ENCODE data around the gene HNRNPA0. TPM values are rescaled to one million over a fixed set of nuclear protein-coding genes. Genes with fewer than 3 reads are reported as not detected.
A peak's percentile ranks its signal among the peaks of the same experiment; 100 is the strongest.

The HNRNPA0 gene
- polyA plus RNA-seq, 1 donor from 2014 or later: 20.6 TPM

- Mint-ChIP-seq H3K27ac (no peak overlapping the region), H3K4me1 (no peaks in the 10 kb centered on the region), H3K27me3 (no peaks in the 10 kb centered on the region), H3K36me3 (peaks cover under 1% of the 10 kb centered on the region), H3K9me3 (peaks cover 0 to 1% (median 0%) of the 10 kb centered on the region in 3 donors), H3K4me3 (no peak overlapping the region)
Measured at GRCh38 chr5:137760719-137761516, 6.8 kb upstream of the HNRNPA0 start.

DNA sequence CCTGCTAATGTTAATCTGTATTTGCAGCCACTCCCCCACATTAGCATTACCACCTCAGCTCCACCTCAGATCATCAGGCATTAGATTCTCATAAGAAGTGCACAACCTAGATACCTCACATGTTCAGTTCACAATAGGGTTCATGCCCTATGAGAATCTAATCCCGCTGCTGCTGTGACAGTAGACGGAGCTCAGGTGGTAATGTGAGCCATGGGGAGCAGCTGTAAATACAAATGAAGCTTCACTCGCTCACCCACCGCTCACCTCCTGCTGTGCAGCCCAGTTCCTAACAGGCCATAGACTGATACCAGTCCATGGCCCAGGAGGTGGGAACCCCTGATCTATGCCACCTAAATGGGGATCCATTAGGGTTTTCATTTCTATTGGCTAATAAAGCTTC is 6.1 kb upstream of the HNRNPA0 start:
- no peaks in the 10 kb centered on the region for H3K4me1 Mint-ChIP-seq
- H3K27ac Mint-ChIP-seq: peak overlapping the region in 1 of 3 donors; percentile 59
- H3K27me3 Mint-ChIP-seq: no peaks in the 10 kb centered on the region
- no peaks in the 10 kb centered on the region for H3K36me3 Mint-ChIP-seq
- no peak overlapping the region for H3K4me3 Mint-ChIP-seq
- no peaks in the 10 kb centered on the region for H3K9me3 Mint-ChIP-seq

DNA sequence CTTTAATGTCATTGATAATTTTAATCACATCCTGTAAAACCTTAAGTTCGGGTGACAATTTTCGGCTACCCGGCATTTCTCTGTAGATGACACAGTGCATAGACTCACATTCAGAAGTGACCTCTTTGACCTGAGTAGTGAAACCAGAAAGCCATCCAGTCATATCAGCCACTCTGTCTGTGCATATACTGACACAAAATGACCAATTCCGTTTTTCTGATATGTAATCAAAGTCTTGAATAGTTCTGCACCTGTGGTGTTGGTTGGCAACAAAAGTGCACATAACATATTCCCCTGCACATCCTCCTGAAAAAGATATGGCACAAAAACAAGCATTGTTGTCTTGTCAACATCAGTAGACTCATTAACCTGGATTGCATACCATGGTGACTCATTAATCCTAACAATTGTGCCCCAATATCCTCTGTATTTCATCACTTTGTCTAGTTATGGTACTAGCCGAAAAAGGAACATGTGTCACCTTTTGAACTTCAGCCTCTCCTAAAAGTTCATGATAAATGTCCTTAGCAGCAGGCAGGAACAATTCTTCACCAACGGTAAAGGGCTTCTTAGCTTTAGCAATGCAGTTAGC is 4.6 kb upstream of the HNRNPA0 start:
- peak overlapping the region in 1 of 3 donors; percentile 0 for H3K27ac Mint-ChIP-seq
- H3K9me3 Mint-ChIP-seq: no peaks in the 10 kb centered on the region
- peaks cover 0 to 4% (median 3%) of the 10 kb centered on the region in 3 donors for H3K4me1 Mint-ChIP-seq
- peak overlapping the region in 1 of 4 donors; percentile 96 for H3K4me3 Mint-ChIP-seq
- H3K27me3 Mint-ChIP-seq: no peaks in the 10 kb centered on the region
- H3K36me3 Mint-ChIP-seq: no peaks in the 10 kb centered on the region

DNA sequence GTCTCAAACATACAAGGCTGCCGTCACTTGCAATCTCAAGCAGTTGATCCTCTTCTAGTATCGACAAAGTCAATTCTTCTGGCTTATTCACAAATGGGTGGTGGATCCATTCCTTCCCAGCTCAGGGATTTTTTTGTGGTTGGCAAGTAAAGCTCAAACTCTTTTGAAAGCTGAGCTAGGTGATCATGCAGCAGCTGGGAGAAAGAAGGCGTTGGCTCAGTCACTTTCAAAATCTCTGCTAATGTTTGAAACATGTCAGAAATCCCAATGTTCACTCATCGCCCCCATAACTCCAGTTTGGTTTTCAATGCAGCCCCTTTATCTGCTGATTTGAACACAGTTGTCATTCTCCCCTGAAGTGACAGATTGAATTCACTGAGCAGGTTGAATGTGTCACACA is 4.0 kb upstream of the HNRNPA0 start:
- peak overlapping the region in 1 of 4 donors; percentile 96 for H3K4me3 Mint-ChIP-seq
- no peaks in the 10 kb centered on the region for H3K36me3 Mint-ChIP-seq
- H3K4me1 Mint-ChIP-seq: peaks cover 0 to 4% (median 3%) of the 10 kb centered on the region in 3 donors
- H3K9me3 Mint-ChIP-seq: no peaks in the 10 kb centered on the region
- H3K27me3 Mint-ChIP-seq: no peaks in the 10 kb centered on the region
- peak overlapping the region in 1 of 3 donors; percentile 14 for H3K27ac Mint-ChIP-seq

- H3K36me3 Mint-ChIP-seq: no peaks in the 10 kb centered on the region
- peak overlapping the region in 1 of 3 donors; percentile 14 for H3K27ac Mint-ChIP-seq
- H3K27me3 Mint-ChIP-seq: no peaks in the 10 kb centered on the region
- peaks cover 0 to 6% (median 3%) of the 10 kb centered on the region in 3 donors for H3K4me1 Mint-ChIP-seq
- peak overlapping the region in 1 of 4 donors; percentile 96 for H3K4me3 Mint-ChIP-seq
- H3K9me3 Mint-ChIP-seq: no peaks in the 10 kb centered on the region
Measured at GRCh38 chr5:137757634-137758033, 3.5 kb upstream of the HNRNPA0 start.

- H3K36me3 Mint-ChIP-seq: no peaks in the 10 kb centered on the region
- peak overlapping the region; percentile 96 to 100 (median 99) for H3K4me3 Mint-ChIP-seq
- peak overlapping the region; percentile 99 to 100 (median 100) for H3K27ac Mint-ChIP-seq
- peaks cover 19 to 27% (median 21%) of the 10 kb centered on the region in 3 donors for H3K4me1 Mint-ChIP-seq
- no peaks in the 10 kb centered on the region for H3K27me3 Mint-ChIP-seq
- H3K9me3 Mint-ChIP-seq: no peaks in the 10 kb centered on the region
Measured at GRCh38 chr5:137754961-137755762, 999 bp upstream of the HNRNPA0 start.

GRCh38 chr5:137753691-137754187 is 424 bp downstream of the HNRNPA0 start:
- Mint-ChIP-seq H3K4me3 (peak overlapping the region; percentile 96 to 100 (median 99)), H3K9me3 (no peaks in the 10 kb centered on the region), H3K27ac (peak overlapping the region; percentile 99 to 100 (median 100)), H3K36me3 (no peaks in the 10 kb centered on the region), H3K4me1 (peaks cover 20 to 32% (median 22%) of the 10 kb centered on the region in 3 donors), H3K27me3 (no peaks in the 10 kb centered on the region)

- Mint-ChIP-seq H3K27me3 (no peaks in the 10 kb centered on the region), H3K27ac (peak overlapping the region; percentile 99 to 100 (median 100)), H3K36me3 (no peaks in the 10 kb centered on the region), H3K9me3 (no peaks in the 10 kb centered on the region), H3K4me1 (peaks cover 20 to 32% (median 22%) of the 10 kb centered on the region in 3 donors), H3K4me3 (peak overlapping the region; percentile 96 to 100 (median 99))
Measured at GRCh38 chr5:137752905-137753690, 1.1 kb downstream of the HNRNPA0 start.

DNA sequence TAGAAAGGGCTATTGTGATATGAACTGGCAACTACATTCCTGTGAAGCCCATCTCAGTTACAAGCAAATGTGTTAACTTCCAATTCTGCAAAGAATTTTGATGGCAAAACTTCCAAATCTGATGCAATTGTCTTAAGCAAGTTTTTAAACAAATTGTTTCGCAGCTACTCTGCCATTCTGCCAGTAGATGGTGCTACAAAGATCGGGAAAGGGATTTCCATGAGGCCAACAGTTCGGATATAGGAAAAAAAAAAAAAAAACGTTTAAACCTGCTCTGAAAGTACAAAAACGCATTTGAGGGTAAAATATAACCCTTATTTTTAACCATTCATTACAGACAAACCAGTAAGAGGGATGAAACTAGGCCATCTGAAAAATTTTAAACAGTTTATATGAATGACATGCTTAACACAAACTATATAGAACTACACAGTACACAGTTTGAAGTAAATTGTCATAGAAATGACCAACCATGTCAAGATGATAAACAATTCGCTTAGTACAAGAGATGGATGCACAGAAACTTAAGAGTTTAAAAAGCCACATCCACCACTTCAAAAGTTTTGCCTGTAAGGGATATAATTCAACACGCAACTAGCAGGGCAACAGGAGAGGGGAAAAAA is 2.2 kb downstream of the HNRNPA0 start:
- H3K4me3 Mint-ChIP-seq: peak overlapping the region; percentile 96 to 100 (median 99)

DNA sequence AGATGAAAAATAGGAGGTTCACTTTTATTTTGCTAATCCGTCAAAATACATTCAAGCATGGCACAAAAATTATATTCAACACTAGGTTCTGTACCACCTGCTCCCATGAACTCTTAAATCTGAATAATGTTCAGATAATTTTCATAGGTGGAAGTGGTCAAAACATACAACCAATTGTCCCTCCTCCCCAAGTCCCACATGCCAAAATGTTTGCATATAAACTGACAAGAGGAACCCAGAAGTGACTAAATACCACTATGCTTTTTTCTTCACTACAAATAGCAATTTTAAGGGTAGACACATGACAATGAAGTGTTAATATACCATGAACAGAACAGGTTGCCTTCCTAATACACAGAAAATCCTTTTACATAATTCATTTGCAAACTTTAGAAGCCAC is 3.7 kb downstream of the HNRNPA0 start:
- Mint-ChIP-seq H3K27ac (peak overlapping the region in 1 of 3 donors; percentile 26), H3K36me3 (no peaks in the 10 kb centered on the region), H3K4me1 (peaks cover 20 to 32% (median 22%) of the 10 kb centered on the region in 3 donors), H3K9me3 (no peaks in the 10 kb centered on the region), H3K4me3 (peak overlapping the region in 1 of 4 donors; percentile 96), H3K27me3 (no peaks in the 10 kb centered on the region)

More for the DNA sequence above, 2.2 kb downstream of the HNRNPA0 start:
- Mint-ChIP-seq H3K36me3 (no peaks in the 10 kb centered on the region), H3K27ac (peak overlapping the region; percentile 81 to 99 (median 84)), H3K9me3 (no peaks in the 10 kb centered on the region), H3K4me1 (peaks cover 20 to 32% (median 22%) of the 10 kb centered on the region in 3 donors), H3K27me3 (no peaks in the 10 kb centered on the region)

DNA sequence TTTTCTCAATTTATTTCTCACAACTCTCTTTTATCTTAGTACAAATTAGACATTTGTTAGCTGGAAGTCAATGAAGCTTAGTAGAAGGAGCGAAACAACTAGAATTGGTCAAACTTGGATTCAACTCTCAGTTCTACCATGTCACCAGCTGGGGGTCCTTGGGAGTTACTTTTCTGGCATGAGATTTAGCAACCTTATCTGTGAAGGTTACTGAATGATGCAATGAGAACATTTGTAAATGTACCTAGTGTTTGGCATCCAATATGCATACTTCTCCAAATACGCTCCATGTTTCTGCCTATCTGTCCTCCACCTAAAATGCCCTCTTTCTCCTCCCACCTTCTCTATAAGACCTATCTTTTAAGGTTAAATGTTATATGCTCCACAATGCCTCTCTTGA is 6.3 kb downstream of the HNRNPA0 start:
- Mint-ChIP-seq H3K36me3 (no peaks in the 10 kb centered on the region), H3K4me3 (no peak overlapping the region), H3K27me3 (no peaks in the 10 kb centered on the region), H3K27ac (no peak overlapping the region), H3K4me1 (peaks cover 19 to 33% (median 20%) of the 10 kb centered on the region in 3 donors), H3K9me3 (no peaks in the 10 kb centered on the region)

DNA sequence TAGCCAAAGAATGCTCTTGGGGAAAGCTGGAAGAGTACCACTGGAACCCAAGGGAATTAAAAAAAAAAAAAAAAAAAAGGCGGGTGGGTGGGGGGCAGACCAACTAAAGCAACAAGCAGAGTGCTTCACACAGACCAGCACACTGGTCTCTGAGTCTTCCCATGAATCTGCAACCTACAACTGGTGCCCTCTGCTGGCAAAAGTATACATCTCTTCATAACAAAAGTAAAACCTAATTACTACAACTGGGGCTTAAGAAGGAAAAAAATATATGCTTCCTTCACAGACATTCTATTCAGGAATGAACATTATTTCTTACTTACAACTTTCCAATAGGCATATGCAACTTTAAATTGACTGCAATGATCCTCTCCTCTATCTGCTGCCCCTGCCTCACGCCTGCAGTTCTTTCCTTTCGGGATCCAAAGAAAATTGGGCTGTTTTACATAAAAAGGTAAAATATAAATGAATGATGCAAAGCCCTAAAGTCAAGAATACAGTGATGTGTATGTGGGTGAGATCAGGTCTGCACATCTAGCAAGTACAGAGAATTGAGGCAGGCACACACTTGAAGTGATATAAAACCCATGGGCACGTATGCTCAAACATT is 11.0 kb downstream of the HNRNPA0 start:
- peaks cover 0 to 6% (median 0%) of the 10 kb centered on the region in 3 donors for H3K4me1 Mint-ChIP-seq
- H3K27ac Mint-ChIP-seq: peak overlapping the region in 1 of 3 donors; percentile 7

DNA sequence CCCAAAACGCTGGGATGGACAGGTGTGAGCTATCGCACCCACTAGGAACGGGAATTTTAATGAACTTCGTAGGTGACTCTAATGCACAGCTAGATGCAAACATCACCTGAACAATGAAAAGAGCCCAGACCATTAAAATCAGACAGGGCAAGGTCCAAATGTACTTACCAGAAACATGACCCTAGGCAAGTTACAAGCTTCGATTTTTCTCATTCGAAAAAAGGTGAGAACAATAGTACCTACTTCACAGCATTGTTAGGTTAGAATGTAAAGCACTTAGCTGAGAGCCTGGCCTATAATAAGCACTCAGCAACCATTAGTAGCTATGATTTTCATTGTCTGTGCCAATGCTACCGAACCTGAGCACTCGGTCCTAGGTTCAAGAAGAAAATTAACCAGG is 12.4 kb downstream of the HNRNPA0 start:
- Mint-ChIP-seq H3K4me3 (no peak overlapping the region), H3K4me1 (peaks cover 0 to 7% (median 0%) of the 10 kb centered on the region in 3 donors), H3K36me3 (peaks cover 2% of the 10 kb centered on the region), H3K9me3 (peaks cover 0 to 3% (median 1%) of the 10 kb centered on the region in 3 donors), H3K27me3 (peaks cover 2% of the 10 kb centered on the region), H3K27ac (no peak overlapping the region)

More for the DNA sequence above, 11.0 kb downstream of the HNRNPA0 start:
- H3K36me3 Mint-ChIP-seq: no peaks in the 10 kb centered on the region
- no peaks in the 10 kb centered on the region for H3K27me3 Mint-ChIP-seq
- no peak overlapping the region for H3K4me3 Mint-ChIP-seq
- H3K9me3 Mint-ChIP-seq: no peaks in the 10 kb centered on the region

Data from IgD-negative memory B cell (primary cell).